Fibroblast of pulmonary artery (primary cell): ENCODE results near the gene DNAI2.

Experiments
- DNase-seq: peaks from one replicate; pipeline ENCODE4 v3.0.0-alpha.2; 2010; ENCODE audit warnings: low read depth
- H3K4me3 ChIP-seq: replicated peaks from 2 replicates; pipeline ENCODE4 v1.5.1; 2011; ENCODE audit warnings: low read depth, mild to moderate bottlenecking, control low read depth, low read length, moderate library complexity
- CTCF ChIP-seq: IDR thresholded peaks from 2 replicates; pipeline ENCODE4 v1.5.1; 2011; ENCODE audit warnings: mild to moderate bottlenecking, control low read depth, low read length, inconsistent platforms; ENCODE audit errors: missing control alignments

DNAI2 gene

GRCh38 chr17:74337834-74338500 lies 63.9 kb downstream of the DNAI2 start:
- no peak for DNase-seq
- no peak overlapping the region for H3K4me3 ChIP-seq
- no peak for TF ChIP-seq CTCF

- no peak for DNase-seq
- no peak overlapping the region for H3K4me3 ChIP-seq
- TF ChIP-seq CTCF, result no peak
Observed at GRCh38 chr17:74339537-74340195, 65.6 kb downstream of the DNAI2 start.

- no peak for TF ChIP-seq CTCF
- no peak overlapping the region for H3K4me3 ChIP-seq
- DNase-seq, result no peak
Observed at GRCh38 chr17:74340470-74341023, 66.5 kb downstream of the DNAI2 start.

- no peak overlapping the region for H3K4me3 ChIP-seq
- no peak for TF ChIP-seq CTCF
- DNase-seq, result no peak
Observed at GRCh38 chr17:74342224-74342623, 68.2 kb downstream of the DNAI2 start.

- DNase-seq, result no peak
- H3K4me3 ChIP-seq, result no peak overlapping the region
- no peak for TF ChIP-seq CTCF
Observed at GRCh38 chr17:74343121-74343520, 69.1 kb downstream of the DNAI2 start.

- H3K4me3 ChIP-seq, result no peak overlapping the region
- no peak for DNase-seq
- no peak for TF ChIP-seq CTCF
Observed at GRCh38 chr17:74343526-74344284, 69.7 kb downstream of the DNAI2 start.
